T-cell (primary cell): ENCODE results near the gene PLPP6. TPM values are rescaled to one million over a fixed set of nuclear protein-coding genes. Genes with fewer than 3 reads are reported as not detected.

Source experiments
- ATAC-seq, 4 experiments: fragments of 200-7000 bp in 3 of 4; fragments of 150-1000 bp in 1 of 4; cut with Tn5 transposase; replicated peaks in 1 of 4; 1 replicate in 3 of 4; 2 replicates in 1 of 4; pipeline ENCODE4 v1.10.0; 2021; ENCODE audit warnings: moderate library complexity in 3 of 4, mild to moderate bottlenecking in 2 of 4, moderate number of reproducible peaks in 1 of 4
- CTCF ChIA-PET, 2 donors: fragments of 300-600 bp; sonication (Branson Sonifier 250); formaldehyde crosslinking; loops; one replicate each; lab custom pipeline; 2022; ENCODE audit warnings: antibody characterized with exemption in 2 of 2; lab: Charles Lee
- POLR2A ChIA-PET, 2 donors: fragments of 300-600 bp; sonication (Branson Sonifier 250); formaldehyde crosslinking; loops; one replicate each; lab custom pipeline; 2022; ENCODE audit warnings: antibody characterized with exemption in 2 of 2; lab: Charles Lee
- DNase-seq, 35 experiments: peaks; one replicate each; pipeline versions ENCODE4 v3.0.0 to v3.0.0-alpha.2; 2013 to 2023
- H3K27ac ChIP-seq: one replicate; pipeline ENCODE4 v1.5.1; 2013; ENCODE audit warnings: low read length
- H3K27me3 ChIP-seq, 2 experiments: replicated peaks in 1 of 2; 1 replicate in 1 of 2; 2 replicates in 1 of 2; pipeline versions ENCODE4 v1.6.1 to v1.7.0; 2013; ENCODE audit warnings: low read length in 1 of 2, mixed read lengths in 1 of 2; ENCODE audit not compliant: control insufficient read depth in 2 of 2, insufficient read depth in 2 of 2; ENCODE audit errors: extremely low read depth in 1 of 2
- H3K36me3 ChIP-seq, 2 donors: 1 replicate in 1 of 2; 2 replicates in 1 of 2; pipeline versions ENCODE4 v1.6.1 to v1.7.0; 2013; ENCODE audit warnings: low read length in 1 of 2; ENCODE audit not compliant: control insufficient read depth in 2 of 2, insufficient read depth in 1 of 2; ENCODE audit errors: extremely low read depth in 1 of 2
- H3K4me1 ChIP-seq, 2 experiments: 1 replicate in 1 of 2; 2 replicates in 1 of 2; pipeline versions ENCODE4 v1.6.1 to v1.7.0; 2013; ENCODE audit warnings: low read length in 2 of 2, mixed read lengths in 1 of 2; ENCODE audit not compliant: insufficient read depth in 2 of 2, control insufficient read depth in 1 of 2; ENCODE audit errors: extremely low read depth in 1 of 2
- H3K4me3 ChIP-seq, 2 donors: 1 replicate in 1 of 2; 2 replicates in 1 of 2; pipeline versions ENCODE4 v1.5.1 to v1.7.0; 2013; ENCODE audit warnings: mild to moderate bottlenecking in 2 of 2, low read length in 1 of 2, moderate library complexity in 1 of 2; ENCODE audit not compliant: control insufficient read depth in 1 of 2; ENCODE audit errors: extremely low read depth in 1 of 2
- H3K9me3 ChIP-seq: 2 replicates; pipeline ENCODE4 v1.7.0; 2013
- H3K27ac Mint-ChIP-seq, 2 donors: one replicate each; pipeline ENCODE4 v1.8.0; 2020 to 2021; ENCODE audit warnings: mild to moderate bottlenecking in 2 of 2, mixed read lengths in 2 of 2
- H3K27me3 Mint-ChIP-seq, 2 donors: one replicate each; pipeline ENCODE4 v1.8.0; 2021 to 2022; ENCODE audit warnings: mixed read lengths in 2 of 2
- H3K36me3 Mint-ChIP-seq: one replicate; pipeline ENCODE4 v1.8.0; 2021; ENCODE audit warnings: mixed read lengths
- H3K4me1 Mint-ChIP-seq, 3 donors: one replicate each; pipeline ENCODE4 v1.8.0; 2020 to 2022; ENCODE audit warnings: mixed read lengths in 3 of 3, mild to moderate bottlenecking in 1 of 3
- H3K4me3 Mint-ChIP-seq, 3 donors: one replicate each; pipeline ENCODE4 v1.8.0; 2020 to 2022; ENCODE audit warnings: mild to moderate bottlenecking in 3 of 3, mixed read lengths in 3 of 3, moderate library complexity in 3 of 3
- H3K9me3 Mint-ChIP-seq, 3 donors: one replicate each; pipeline ENCODE4 v1.8.0; 2020 to 2022; ENCODE audit warnings: mixed read lengths in 3 of 3
- WGBS: methylation state at CpG from one replicate; pipeline ENCODE4 v1.1.5; 2013; ENCODE audit warnings: missing lambda C conversion rate; ENCODE audit not compliant: insufficient coverage; 5-methylcytosine and 5-hydroxymethylcytosine counted together
- total RNA-seq, 35 experiments: library from RNA in 6 of 35; stranded (reverse) in 6 of 35; fragments of 120-200 nt in 1 of 35; gene quantifications; one replicate each; pipeline versions ENCODE4 v1.2.1 to v1.2.4 and lab custom pipeline; 2013 to 2026

Gene PLPP6
- total RNA-seq, 5 donors from 2014 or later (not counting 1 experiment from before 2014, with no cell fraction given): 6.7 to 15.8 (median 14.3) TPM

GRCh38 chr9:4620057-4620765, 41.9 kb upstream of the PLPP6 start:
- Mint-ChIP-seq H3K9me3 (no peaks in the 10 kb centered on the region), H3K27me3 (no peaks in the 10 kb centered on the region), H3K4me1 (peaks cover 22 to 26% (median 25%) of the 10 kb centered on the region in 3 donors), H3K4me3 (peak overlapping the region in 1 of 3 donors; percentile 2), H3K36me3 (no peaks in the 10 kb centered on the region), H3K27ac (peak overlapping the region; percentile 3 to 6)
- POLR2A ChIA-PET: interaction anchor here (0.6 to 0.8 kb wide), 2 partner anchors 8 to 62 kb away, joined by 3 to 4 read pairs; no protein-coding TSS in a partner anchor
- Histone ChIP-seq H3K4me3 (no peak overlapping the region), H3K27me3 (no peaks in the 10 kb centered on the region), H3K4me1 (peaks cover 0 to 10% of the 10 kb centered on the region in 2 experiments), H3K27ac (no peak overlapping the region), H3K9me3 (no peaks in the 10 kb centered on the region), H3K36me3 (no peaks in the 10 kb centered on the region)
- DNase-seq (peak in 1 of 35 experiments; percentile 0), ATAC-seq (peak in 3 of 4 experiments; percentile 28 to 78 (median 54))
- WGBS: 0% methylated on average over 2 of the region's 3 CpGs
- CTCF ChIA-PET: interaction anchor here (0.5 to 1.1 kb wide), 3 partner anchors 15 to 804 kb away, joined by 3 to 4 read pairs (median 3); no protein-coding TSS in a partner anchor

DNA sequence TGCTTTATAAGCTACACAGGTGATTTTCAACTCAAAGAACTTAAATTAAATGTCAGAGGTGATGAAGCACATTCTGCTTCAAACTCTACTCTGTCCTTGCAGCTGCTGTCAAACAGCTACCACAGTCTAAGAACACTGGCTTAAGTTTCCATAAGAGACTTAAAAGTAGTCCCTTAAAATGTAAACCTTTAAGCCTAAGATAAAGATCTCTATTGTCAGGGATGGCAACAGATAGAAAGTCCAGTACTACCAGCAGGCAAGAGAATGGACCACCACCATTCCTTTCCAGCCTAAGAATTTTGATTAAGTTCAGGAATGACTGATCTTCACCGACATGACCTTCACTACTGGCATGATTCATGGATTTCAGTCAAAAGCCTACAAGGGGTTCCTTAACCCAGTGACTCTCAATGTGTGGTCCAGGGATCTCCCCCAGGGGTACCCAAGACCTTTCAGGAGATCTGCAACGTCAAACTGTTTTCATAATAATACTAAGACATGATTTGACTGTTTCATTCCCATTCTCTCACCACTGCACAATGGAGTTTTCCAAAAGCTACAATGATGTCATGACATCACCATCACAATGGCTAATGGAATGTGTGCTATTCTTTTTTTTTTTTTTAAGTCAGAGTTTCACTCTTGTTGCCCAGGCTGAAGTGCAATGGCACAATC, 41.1 kb upstream of the PLPP6 start:
- Mint-ChIP-seq H3K27me3 (no peaks in the 10 kb centered on the region), H3K9me3 (no peaks in the 10 kb centered on the region), H3K27ac (no peak overlapping the region), H3K36me3 (no peaks in the 10 kb centered on the region), H3K4me1 (peaks cover 16 to 21% (median 20%) of the 10 kb centered on the region in 3 donors), H3K4me3 (no peak overlapping the region)
- WGBS: 88% methylated on average over 1 of the region's 2 CpGs
- POLR2A ChIA-PET: interaction anchor here in 1 of 2 donors (0.6 kb wide), 2 partner anchors 8 to 24 kb away, joined by 4 to 5 read pairs; no protein-coding TSS in a partner anchor
- Histone ChIP-seq H3K4me3 (no peak overlapping the region), H3K9me3 (no peaks in the 10 kb centered on the region), H3K27me3 (no peaks in the 10 kb centered on the region), H3K36me3 (no peaks in the 10 kb centered on the region), H3K4me1 (peaks cover 0 to 10% of the 10 kb centered on the region in 2 experiments), H3K27ac (no peak overlapping the region)
- CTCF ChIA-PET: interaction anchor here (0.5 to 1.1 kb wide), 3 partner anchors 16 to 803 kb away, joined by 3 to 4 read pairs (median 3); no protein-coding TSS in a partner anchor
- no peak for ATAC-seq
- no peak for DNase-seq

- H3K27ac ChIP-seq: no peak overlapping the region
- POLR2A ChIA-PET: interaction anchor here (0.6 kb wide), 2 partner anchors 22 to 23 kb away, joined by 4 to 5 read pairs; no protein-coding TSS in a partner anchor
- no peak overlapping the region for H3K4me3 Mint-ChIP-seq
- DNase-seq (no peak), ATAC-seq (no peak)
- CTCF ChIA-PET: no interaction called here
- no peak overlapping the region for H3K4me3 ChIP-seq
- no peaks in the 10 kb centered on the region for H3K9me3 ChIP-seq
- WGBS: 82% methylated on average over 8 of the region's 10 CpGs
- no peaks in the 10 kb centered on the region for H3K9me3 Mint-ChIP-seq
- H3K27me3 ChIP-seq: no peaks in the 10 kb centered on the region
- no peak overlapping the region for H3K27ac Mint-ChIP-seq
- H3K4me1 ChIP-seq: peaks cover 0 to 10% of the 10 kb centered on the region in 2 experiments
- no peaks in the 10 kb centered on the region for H3K36me3 Mint-ChIP-seq
- H3K36me3 ChIP-seq: no peaks in the 10 kb centered on the region
- no peaks in the 10 kb centered on the region for H3K27me3 Mint-ChIP-seq
- H3K4me1 Mint-ChIP-seq: peaks cover 16 to 21% (median 20%) of the 10 kb centered on the region in 3 donors
These were observed 40.1 kb upstream of the PLPP6 start for GRCh38 chr9:4622016-4622415.

DNA sequence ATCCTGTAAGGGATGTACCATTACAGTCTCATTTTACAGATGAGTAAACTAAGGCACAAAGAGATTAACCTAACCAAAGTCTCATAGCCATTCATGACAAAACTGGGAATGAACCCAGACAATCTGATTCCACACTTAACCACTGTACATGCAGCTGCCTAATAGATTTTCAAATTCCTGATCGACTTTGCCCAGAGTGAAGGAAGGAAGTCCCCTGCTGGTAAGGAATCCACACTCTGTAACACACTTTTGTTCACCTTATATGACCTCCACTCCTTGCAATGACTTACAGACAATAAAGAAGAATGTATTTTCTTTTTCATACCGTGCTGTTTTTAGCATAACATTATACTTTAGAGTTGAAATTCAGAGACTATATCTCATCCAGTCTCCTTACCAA, 31.3 kb upstream of the PLPP6 start:
- Mint-ChIP-seq H3K4me3 (no peak overlapping the region), H3K9me3 (no peaks in the 10 kb centered on the region), H3K27me3 (no peaks in the 10 kb centered on the region), H3K27ac (no peak overlapping the region), H3K4me1 (peaks cover 6 to 8% (median 7%) of the 10 kb centered on the region in 3 donors), H3K36me3 (no peaks in the 10 kb centered on the region)
- no peak overlapping the region for H3K27ac ChIP-seq
- H3K9me3 ChIP-seq: no peaks in the 10 kb centered on the region
- no peaks in the 10 kb centered on the region for H3K36me3 ChIP-seq
- CTCF ChIA-PET: no interaction called here
- no peak for DNase-seq
- WGBS: 43% methylated on average over 1 of the region's 2 CpGs
- POLR2A ChIA-PET: no interaction called here
- peaks cover 0 to 4% of the 10 kb centered on the region in 2 experiments for H3K27me3 ChIP-seq
- no peak overlapping the region for H3K4me3 ChIP-seq
- no peak for ATAC-seq
- no peaks in the 10 kb centered on the region for H3K4me1 ChIP-seq

GRCh38 chr9:4638968-4639367, 23.1 kb upstream of the PLPP6 start:
- CTCF ChIA-PET: interaction anchor here (0.6 to 1.8 kb wide), 7 partner anchors 34 to 300 kb away, joined by 3 to 9 read pairs (median 5); no protein-coding TSS in a partner anchor
- no peak for ATAC-seq

GRCh38 chr9:4639420-4639819, 22.7 kb upstream of the PLPP6 start:
- ATAC-seq (peak in 1 of 4 experiments; percentile 16), DNase-seq (no peak)
- CTCF ChIA-PET: interaction anchor here (0.6 to 1.8 kb wide), 14 partner anchors 11 to 1171 kb away, joined by 3 to 9 read pairs (median 4); partner anchors contain the start of genes CDC37L1 (in 1 of the 2) and PLPP6 (in 1 of the 2)
- POLR2A ChIA-PET: no interaction called here
- Mint-ChIP-seq H3K9me3 (no peaks in the 10 kb centered on the region), H3K27me3 (no peaks in the 10 kb centered on the region), H3K4me3 (no peak overlapping the region), H3K4me1 (peaks cover 3 to 21% (median 15%) of the 10 kb centered on the region in 3 donors), H3K36me3 (no peaks in the 10 kb centered on the region), H3K27ac (no peak overlapping the region)
- WGBS: no CpG with 5 or more reads among the region's 2 CpGs
- Histone ChIP-seq H3K4me1 (no peaks in the 10 kb centered on the region), H3K4me3 (no peak overlapping the region), H3K27ac (no peak overlapping the region), H3K9me3 (no peaks in the 10 kb centered on the region), H3K27me3 (no peaks in the 10 kb centered on the region), H3K36me3 (no peaks in the 10 kb centered on the region)

More at GRCh38 chr9:4638968-4639367, 23.1 kb upstream of the PLPP6 start:
- Mint-ChIP-seq H3K4me3 (no peak overlapping the region), H3K36me3 (no peaks in the 10 kb centered on the region), H3K27me3 (no peaks in the 10 kb centered on the region), H3K27ac (no peak overlapping the region), H3K9me3 (no peaks in the 10 kb centered on the region), H3K4me1 (peaks cover 3 to 21% (median 15%) of the 10 kb centered on the region in 3 donors)
- Histone ChIP-seq H3K4me3 (no peak overlapping the region), H3K27ac (no peak overlapping the region), H3K27me3 (no peaks in the 10 kb centered on the region), H3K9me3 (no peaks in the 10 kb centered on the region), H3K4me1 (no peaks in the 10 kb centered on the region), H3K36me3 (no peaks in the 10 kb centered on the region)
- POLR2A ChIA-PET: no interaction called here
- 88% methylated on average over 1 of the region's 3 CpGs for WGBS
- DNase-seq: no peak
